H9 (cell line): ENCODE results near the gene CYTL1. TPM values are rescaled to one million over a fixed set of nuclear protein-coding genes. Genes with fewer than 3 reads are reported as not detected.

Source experiments
- DNase-seq: peaks from one replicate; pipeline ENCODE4 v3.0.0-alpha.2; 2017
- H2AFZ ChIP-seq: one replicate; pipeline ENCODE4 v1.6.1; 2013; ENCODE audit warnings: mild to moderate bottlenecking, low read length, control low read depth, moderate library complexity
- H2AK5ac ChIP-seq: 2 replicates; pipeline ENCODE4 v1.6.1; 2013; ENCODE audit warnings: low read length, control low read depth, mixed read lengths; ENCODE audit not compliant: insufficient read length
- H2BK120ac ChIP-seq: one replicate; pipeline ENCODE4 v1.6.1; 2013; ENCODE audit warnings: low read depth, mild to moderate bottlenecking, low read length, control low read depth, inconsistent platforms; ENCODE audit not compliant: poor library complexity, severe bottlenecking
- H2BK12ac ChIP-seq: 2 replicates; pipeline ENCODE4 v1.6.1; 2013; ENCODE audit warnings: low read length, control low read depth, mixed read lengths, low read depth; ENCODE audit not compliant: insufficient read length
- H2BK15ac ChIP-seq: 2 replicates; pipeline ENCODE4 v1.6.1; 2013; ENCODE audit warnings: low read depth, low read length, control low read depth
- H2BK20ac ChIP-seq: one replicate; pipeline ENCODE4 v1.6.1; 2013; ENCODE audit warnings: low read depth, mild to moderate bottlenecking, low read length, control low read depth, inconsistent platforms; ENCODE audit not compliant: poor library complexity, severe bottlenecking
- H2BK5ac ChIP-seq: 2 replicates; pipeline ENCODE4 v1.6.1; 2013; ENCODE audit warnings: low read length, control low read depth, mixed read lengths; ENCODE audit not compliant: insufficient read length
- H3K14ac ChIP-seq: 2 replicates; pipeline ENCODE4 v1.6.1; 2013; ENCODE audit warnings: low read length, control low read depth; ENCODE audit not compliant: insufficient read depth
- H3K18ac ChIP-seq: 2 replicates; pipeline ENCODE4 v1.6.1; 2013; ENCODE audit warnings: low read depth, mild to moderate bottlenecking, mixed read lengths, low read length, control low read depth; ENCODE audit not compliant: insufficient read length
- H3K23ac ChIP-seq: 2 replicates; pipeline ENCODE4 v1.6.1; 2013; ENCODE audit warnings: low read length, control low read depth, mixed read lengths, low read depth; ENCODE audit not compliant: insufficient read length
- H3K23me2 ChIP-seq: 2 replicates; pipeline ENCODE4 v1.6.1; 2013; ENCODE audit warnings: low read depth, mild to moderate bottlenecking, mixed read lengths, low read length, control low read depth; ENCODE audit not compliant: insufficient read length, poor library complexity, severe bottlenecking
- H3K27ac ChIP-seq: 2 replicates; pipeline ENCODE4 v1.5.1; 2013; ENCODE audit warnings: low read length, control low read depth, mixed read lengths, low read depth; ENCODE audit not compliant: insufficient read length
- H3K27me3 ChIP-seq: 2 replicates; pipeline ENCODE4 v1.6.1; 2013; ENCODE audit warnings: low read length, control low read depth, inconsistent platforms; ENCODE audit not compliant: insufficient read depth
- H3K4ac ChIP-seq: 2 replicates; pipeline ENCODE4 v1.6.1; 2013; ENCODE audit warnings: low read depth, mild to moderate bottlenecking, control low read depth, inconsistent platforms, low read length, moderate library complexity
- H3K4me1 ChIP-seq: 2 replicates; pipeline ENCODE4 v1.6.1; 2013; ENCODE audit warnings: low read length, control low read depth, inconsistent platforms; ENCODE audit not compliant: insufficient read depth
- H3K4me2 ChIP-seq: 2 replicates; pipeline ENCODE4 v1.6.1; 2013; ENCODE audit warnings: low read length, control low read depth, mixed read lengths; ENCODE audit not compliant: insufficient read length, insufficient read depth
- H3K56ac ChIP-seq: 2 replicates; pipeline ENCODE4 v1.6.1; 2013; ENCODE audit warnings: low read depth, mild to moderate bottlenecking, mixed read lengths, low read length, control low read depth; ENCODE audit not compliant: insufficient read length
- H3K79me1 ChIP-seq: 2 replicates; pipeline ENCODE4 v1.6.1; 2013; ENCODE audit warnings: low read depth, mild to moderate bottlenecking, moderate library complexity, low read length, control low read depth, inconsistent platforms; ENCODE audit not compliant: insufficient read depth, poor library complexity, severe bottlenecking
- H3K79me2 ChIP-seq: 2 replicates; pipeline ENCODE4 v1.6.1; 2013; ENCODE audit warnings: low read length, control low read depth, inconsistent platforms; ENCODE audit not compliant: insufficient read depth
- H3K9ac ChIP-seq: 2 replicates; pipeline ENCODE4 v1.6.1; 2013; ENCODE audit warnings: low read length, control low read depth, mixed read lengths; ENCODE audit not compliant: insufficient read length; ENCODE audit errors: extremely low read depth
- H3K9me3 ChIP-seq: one replicate; pipeline ENCODE4 v1.6.1; 2013; ENCODE audit warnings: low read depth, low read length, inconsistent platforms; ENCODE audit not compliant: control insufficient read depth
- H3T11ph ChIP-seq: one replicate; pipeline ENCODE4 v1.6.1; 2013; ENCODE audit warnings: mild to moderate bottlenecking, low read length, control low read depth, inconsistent platforms
- H4K20me1 ChIP-seq: one replicate; pipeline ENCODE4 v1.6.1; 2013; ENCODE audit not compliant: control insufficient read depth, insufficient read length, insufficient read depth
- H4K5ac ChIP-seq: 2 replicates; pipeline ENCODE4 v1.6.1; 2013; ENCODE audit warnings: low read depth, mild to moderate bottlenecking, mixed read lengths, low read length, control low read depth; ENCODE audit not compliant: insufficient read length
- H4K8ac ChIP-seq: replicated peaks from 2 replicates; pipeline ENCODE4 v1.6.1; 2013; ENCODE audit warnings: low read length, control low read depth, mixed read lengths, low read depth; ENCODE audit not compliant: insufficient read length
- H4K91ac ChIP-seq: 2 replicates; pipeline ENCODE4 v1.6.1; 2013; ENCODE audit warnings: low read depth, mild to moderate bottlenecking, moderate library complexity, mixed read lengths, low read length, control low read depth; ENCODE audit not compliant: insufficient read length
- H3K27ac Mint-ChIP-seq, 3 experiments: 2 replicates in 2 of 3; 3 replicates in 1 of 3; pipeline ENCODE4 v1.8.0; 2020 to 2021; ENCODE audit warnings: mixed read lengths in 3 of 3, mild to moderate bottlenecking in 1 of 3, moderate library complexity in 1 of 3
- H3K27me3 Mint-ChIP-seq: 2 replicates; pipeline ENCODE4 v1.8.0; 2021; ENCODE audit warnings: low read depth, mild to moderate bottlenecking, moderate library complexity, mixed read lengths
- H3K36me3 Mint-ChIP-seq, 3 experiments: 2 replicates in 2 of 3; 3 replicates in 1 of 3; pipeline ENCODE4 v1.8.0; 2020 to 2021; ENCODE audit warnings: low read depth in 3 of 3, mixed read lengths in 3 of 3; ENCODE audit not compliant: insufficient read depth in 1 of 3
- H3K4me1 Mint-ChIP-seq, 2 experiments: 2 replicates each; pipeline ENCODE4 v1.8.0; 2020; ENCODE audit warnings: mixed read lengths in 2 of 2
- H3K4me3 Mint-ChIP-seq, 2 experiments: 2 replicates in 1 of 2; 3 replicates in 1 of 2; pipeline ENCODE4 v1.8.0; 2020 to 2021; ENCODE audit warnings: mild to moderate bottlenecking in 2 of 2, mixed read lengths in 2 of 2, moderate library complexity in 1 of 2
- H3K9me3 Mint-ChIP-seq, 2 experiments: 2 replicates in 1 of 2; 3 replicates in 1 of 2; pipeline ENCODE4 v1.8.0; 2020; ENCODE audit warnings: mild to moderate bottlenecking in 2 of 2, mixed read lengths in 2 of 2, moderate library complexity in 1 of 2
- WGBS: extraction: QIAGEN DNeasy Blood & Tissue Kit; methylation state at CpG from one replicate; pipeline ENCODE4 v1.1.7; 2013; ENCODE audit warnings: missing lambda C conversion rate, low lambda C conversion rate, mixed read lengths; ENCODE audit not compliant: insufficient read length; ENCODE audit errors: extremely low coverage; 5-methylcytosine and 5-hydroxymethylcytosine counted together
- total RNA-seq: library from RNA; stranded (reverse); gene quantifications from 2 replicates; pipeline ENCODE4 v1.2.1, GENCODE V29; 2021
- TF ChIP-seq, protein P1 (sequence below): fragments of 200-600 bp; sonication (generic); conservative IDR thresholded peaks from 3 replicates; pipeline ENCODE4 v1.8.0; 2021; ENCODE audit warnings: antibody characterized with exemption, mild to moderate bottlenecking

CYTL1 gene
- total RNA-seq, 1 experiment from 2014 or later = 1.7 TPM

DNA sequence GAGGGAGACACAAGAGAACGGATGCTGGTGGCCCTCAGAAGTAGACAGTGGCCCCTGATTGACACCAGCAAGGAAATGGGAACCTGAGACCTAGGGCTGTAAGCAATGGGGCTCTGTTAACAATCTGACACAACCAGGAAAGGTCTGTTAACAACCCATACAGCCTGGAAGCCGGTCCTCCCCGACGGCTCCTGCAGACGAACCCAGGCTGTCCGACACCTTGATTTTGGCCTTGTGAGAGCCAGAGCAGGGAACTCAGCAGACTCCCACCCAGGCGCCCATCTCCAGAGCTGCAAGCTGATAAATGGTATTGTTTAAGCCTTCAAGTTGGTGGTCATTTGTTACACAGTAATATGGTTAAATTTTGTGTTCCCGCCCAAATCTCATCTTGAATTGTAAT, 10.2 kb upstream of the CYTL1 start:
- Histone ChIP-seq H3K9ac (no peak overlapping the region), H3K4ac (no peak overlapping the region), H3K27me3 (no peaks in the 10 kb centered on the region), H3K14ac (no peak overlapping the region), H2AFZ (no peak overlapping the region), H3K9me3 (no peaks in the 10 kb centered on the region), H3K27ac (no peak overlapping the region), H2BK15ac (no peak overlapping the region), H3K4me2 (no peak overlapping the region), H3K56ac (no peak overlapping the region), H3K18ac (no peak overlapping the region), H3K23me2 (no peaks in the 10 kb centered on the region), H4K8ac (no peak overlapping the region), H2AK5ac (no peak overlapping the region), H2BK20ac (no peak overlapping the region), H3K23ac (no peak overlapping the region), H2BK12ac (no peak overlapping the region), H4K5ac (no peak overlapping the region), H3T11ph (no peak overlapping the region), H3K79me1 (no peaks in the 10 kb centered on the region), H3K79me2 (no peaks in the 10 kb centered on the region), H4K20me1 (no peaks in the 10 kb centered on the region), H3K4me1 (no peaks in the 10 kb centered on the region), H2BK120ac (no peak overlapping the region), H4K91ac (no peak overlapping the region), H2BK5ac (no peak overlapping the region)
- no peak overlapping the region for H3K27ac Mint-ChIP-seq
- TF ChIP-seq, protein P1, sequence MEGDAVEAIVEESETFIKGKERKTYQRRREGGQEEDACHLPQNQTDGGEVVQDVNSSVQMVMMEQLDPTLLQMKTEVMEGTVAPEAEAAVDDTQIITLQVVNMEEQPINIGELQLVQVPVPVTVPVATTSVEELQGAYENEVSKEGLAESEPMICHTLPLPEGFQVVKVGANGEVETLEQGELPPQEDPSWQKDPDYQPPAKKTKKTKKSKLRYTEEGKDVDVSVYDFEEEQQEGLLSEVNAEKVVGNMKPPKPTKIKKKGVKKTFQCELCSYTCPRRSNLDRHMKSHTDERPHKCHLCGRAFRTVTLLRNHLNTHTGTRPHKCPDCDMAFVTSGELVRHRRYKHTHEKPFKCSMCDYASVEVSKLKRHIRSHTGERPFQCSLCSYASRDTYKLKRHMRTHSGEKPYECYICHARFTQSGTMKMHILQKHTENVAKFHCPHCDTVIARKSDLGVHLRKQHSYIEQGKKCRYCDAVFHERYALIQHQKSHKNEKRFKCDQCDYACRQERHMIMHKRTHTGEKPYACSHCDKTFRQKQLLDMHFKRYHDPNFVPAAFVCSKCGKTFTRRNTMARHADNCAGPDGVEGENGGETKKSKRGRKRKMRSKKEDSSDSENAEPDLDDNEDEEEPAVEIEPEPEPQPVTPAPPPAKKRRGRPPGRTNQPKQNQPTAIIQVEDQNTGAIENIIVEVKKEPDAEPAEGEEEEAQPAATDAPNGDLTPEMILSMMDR = no peak
- no peaks in the 10 kb centered on the region for H3K9me3 Mint-ChIP-seq
- no peak overlapping the region for H3K4me3 Mint-ChIP-seq
- no peaks in the 10 kb centered on the region for H3K36me3 Mint-ChIP-seq
- DNase-seq = no peak
- H3K4me1 Mint-ChIP-seq = peaks cover 0 to 9% of the 10 kb centered on the region in 2 experiments; a peak in 2 of 4 replicates
- no CpG with 5 or more reads among the region's 8 CpGs for WGBS
- peaks cover 48% of the 10 kb centered on the region for H3K27me3 Mint-ChIP-seq
